Osteoblast (primary cell): ENCODE measurements around the gene GRM8. TPM values are rescaled to one million over a fixed set of nuclear protein-coding genes. Genes with fewer than 3 reads are reported as not detected.

Source experiments
- DNase-seq: peaks from one replicate; pipeline ENCODE4 v3.0.0; 2011; ENCODE audit warnings: low spot score, mixed read lengths; ENCODE audit not compliant: insufficient read length; ENCODE audit errors: missing footprints
- H2AFZ ChIP-seq: 2 replicates; pipeline ENCODE4 v1.6.0; 2011; ENCODE audit warnings: mild to moderate bottlenecking, low read length
- H3K27ac ChIP-seq: 2 replicates; pipeline ENCODE4 v1.5.1; 2011; ENCODE audit warnings: mild to moderate bottlenecking, low read depth, low read length, moderate library complexity
- H3K27me3 ChIP-seq: 2 replicates; pipeline ENCODE4 v1.6.0; 2012; ENCODE audit warnings: mild to moderate bottlenecking, control low read depth, inconsistent platforms, low read length, moderate library complexity; ENCODE audit not compliant: insufficient read depth
- H3K36me3 ChIP-seq: 2 replicates; pipeline ENCODE4 v1.5.1; 2011; ENCODE audit warnings: mild to moderate bottlenecking, low read length, control low read depth, moderate library complexity; ENCODE audit not compliant: insufficient read depth
- H3K4me1 ChIP-seq: 2 replicates; pipeline ENCODE4 v1.5.1; 2011; ENCODE audit warnings: mild to moderate bottlenecking, low read length, control low read depth, moderate library complexity; ENCODE audit not compliant: insufficient read depth
- H3K4me2 ChIP-seq: 2 replicates; pipeline ENCODE4 v1.6.0; 2011; ENCODE audit warnings: mild to moderate bottlenecking, low read length; ENCODE audit not compliant: insufficient read depth
- H3K4me3 ChIP-seq: fragments of 200-600 bp; sonication (generic); 3 replicates; pipeline ENCODE4 v1.5.1; 2012; ENCODE audit warnings: mild to moderate bottlenecking, low read length, inconsistent platforms; ENCODE audit not compliant: insufficient read depth
- H3K79me2 ChIP-seq: 2 replicates; pipeline ENCODE4 v1.6.0; 2012; ENCODE audit warnings: mild to moderate bottlenecking, low read length, control low read depth, inconsistent platforms; ENCODE audit not compliant: insufficient read depth
- H3K9me3 ChIP-seq: 2 replicates; pipeline ENCODE4 v1.5.1; 2011; ENCODE audit warnings: low read depth, low read length, control low read depth
- H4K20me1 ChIP-seq: 2 replicates; pipeline ENCODE4 v1.6.0; 2012; ENCODE audit warnings: mild to moderate bottlenecking, low read length, control low read depth; ENCODE audit not compliant: insufficient read depth
- CTCF ChIP-seq: IDR thresholded peaks from 2 replicates; pipeline ENCODE4 v1.5.1; 2011; ENCODE audit warnings: mild to moderate bottlenecking, low read depth, low read length, moderate library complexity; ENCODE audit errors: extremely low read depth
- total RNA-seq: library from RNA; depleted of rRNA; stranded (reverse); fragments of >200 nt; gene quantifications from 2 replicates; pipeline ENCODE4 v1.2.3, GENCODE V29; 2012

GRM8 gene
- total RNA-seq, 1 donor: not detected

GRCh38 chr7:127231415-127231814 lies 21.3 kb downstream of the GRM8 start:
- H3K4me1 ChIP-seq: no peaks in the 10 kb centered on the region
- H3K4me2 ChIP-seq: no peak overlapping the region
- DNase-seq: no peak
- no peaks in the 10 kb centered on the region for H3K79me2 ChIP-seq
- no peak for TF ChIP-seq CTCF
- no peak overlapping the region for H3K27ac ChIP-seq
- H3K4me3 ChIP-seq: no peak overlapping the region
- H4K20me1 ChIP-seq: no peaks in the 10 kb centered on the region
- H3K9me3 ChIP-seq: no peaks in the 10 kb centered on the region
- H3K36me3 ChIP-seq: no peaks in the 10 kb centered on the region
- H2AFZ ChIP-seq: no peak overlapping the region
- H3K27me3 ChIP-seq: no peaks in the 10 kb centered on the region

GRCh38 chr7:127230192-127230925 lies 22.4 kb downstream of the GRM8 start:
- Histone ChIP-seq H2AFZ (no peak overlapping the region), H3K4me2 (no peak overlapping the region), H3K27ac (no peak overlapping the region), H3K27me3 (no peaks in the 10 kb centered on the region), H3K79me2 (no peaks in the 10 kb centered on the region), H3K36me3 (no peaks in the 10 kb centered on the region), H3K9me3 (no peaks in the 10 kb centered on the region), H4K20me1 (no peaks in the 10 kb centered on the region), H3K4me1 (no peaks in the 10 kb centered on the region), H3K4me3 (no peak overlapping the region)
- no peak for DNase-seq
- TF ChIP-seq CTCF: no peak

GRCh38 chr7:127226685-127227374 lies 25.9 kb downstream of the GRM8 start:
- H3K4me3 ChIP-seq: no peak overlapping the region
- no peak for TF ChIP-seq CTCF
- no peaks in the 10 kb centered on the region for H3K27me3 ChIP-seq
- H2AFZ ChIP-seq: no peak overlapping the region
- no peak overlapping the region for H3K4me2 ChIP-seq
- DNase-seq: no peak
- no peaks in the 10 kb centered on the region for H3K36me3 ChIP-seq
- no peaks in the 10 kb centered on the region for H4K20me1 ChIP-seq
- no peak overlapping the region for H3K27ac ChIP-seq
- no peaks in the 10 kb centered on the region for H3K9me3 ChIP-seq
- no peaks in the 10 kb centered on the region for H3K4me1 ChIP-seq
- no peaks in the 10 kb centered on the region for H3K79me2 ChIP-seq

- Histone ChIP-seq H3K79me2 (no peaks in the 10 kb centered on the region), H3K36me3 (no peaks in the 10 kb centered on the region), H2AFZ (no peak overlapping the region), H3K4me3 (no peak overlapping the region), H3K27me3 (no peaks in the 10 kb centered on the region), H3K27ac (no peak overlapping the region), H3K9me3 (no peaks in the 10 kb centered on the region), H3K4me2 (no peak overlapping the region), H3K4me1 (no peaks in the 10 kb centered on the region), H4K20me1 (no peaks in the 10 kb centered on the region)
- TF ChIP-seq CTCF: no peak
- DNase-seq: no peak
Measured at GRCh38 chr7:127221731-127222130, 31.0 kb downstream of the GRM8 start.
